Erythroblast (primary cell): ENCODE data around the gene RTTN.

ENCODE experiments used
- GATA1 ChIP-seq: IDR thresholded peaks from 2 replicates; pipeline ENCODE4 v1.6.1; 2011; ENCODE audit warnings: low read depth, mild to moderate bottlenecking, control low read depth, low read length, moderate library complexity
- POLR2A ChIP-seq: IDR thresholded peaks from 2 replicates; pipeline ENCODE4 v1.6.1; 2011; ENCODE audit warnings: mild to moderate bottlenecking, low read length

- TF ChIP-seq POLR2A (no peak), GATA1 (no peak)
Observed at GRCh38 chr18:70015127-70015526, 190.4 kb downstream of the RTTN start.
